ENCODE data around the gene LRP10.
"Not testable (repeated sequence)": the region's sequence is repeated elsewhere in the genome, so short reads cannot be mapped to it uniquely, and the experiment has no call there.

LRP10 gene

GRCh38 chr14:22844221-22845102 lies 27.1 kb upstream of the LRP10 start:
- FAIRE-seq = no peak

GRCh38 chr14:22845103-22845394 lies 26.5 kb upstream of the LRP10 start:
- FAIRE-seq = no peak

- no peak for FAIRE-seq
Observed at GRCh38 chr14:22845821-22846625, 25.5 kb upstream of the LRP10 start.

- no peak for FAIRE-seq
Observed at GRCh38 chr14:22846811-22847307, 24.7 kb upstream of the LRP10 start.

GRCh38 chr14:22847661-22848341 lies 23.7 kb upstream of the LRP10 start:
- FAIRE-seq = no peak

GRCh38 chr14:22848351-22849164 lies 23.0 kb upstream of the LRP10 start:
- FAIRE-seq = no peak

- no peak for FAIRE-seq
Observed at GRCh38 chr14:22849212-22849819, 22.2 kb upstream of the LRP10 start.

GRCh38 chr14:22850944-22851764 lies 20.4 kb upstream of the LRP10 start:
- no peak for FAIRE-seq

GRCh38 chr14:22852178-22852577 lies 19.4 kb upstream of the LRP10 start:
- not testable (repeated sequence) for FAIRE-seq

GRCh38 chr14:22852599-22852939 lies 19.0 kb upstream of the LRP10 start:
- no peak for FAIRE-seq

GRCh38 chr14:22852940-22853767 lies 18.4 kb upstream of the LRP10 start:
- no peak for FAIRE-seq

- FAIRE-seq = not testable (repeated sequence)
Observed at GRCh38 chr14:22854296-22854695, 17.2 kb upstream of the LRP10 start.

GRCh38 chr14:22854963-22855724 lies 16.4 kb upstream of the LRP10 start:
- no peak for FAIRE-seq

- FAIRE-seq = no peak
Observed at GRCh38 chr14:22856428-22856827, 15.1 kb upstream of the LRP10 start.

GRCh38 chr14:22860377-22860776 lies 11.2 kb upstream of the LRP10 start:
- FAIRE-seq = not testable (repeated sequence)

GRCh38 chr14:22861651-22862050 lies 9.9 kb upstream of the LRP10 start:
- no peak for FAIRE-seq

GRCh38 chr14:22864979-22865378 lies 6.6 kb upstream of the LRP10 start:
- no peak for FAIRE-seq

- no peak for FAIRE-seq
Observed at GRCh38 chr14:22865424-22866405, 5.8 kb upstream of the LRP10 start.
